HepG2 (cell line): ENCODE measurements around the gene APBA1. TPM values are rescaled to one million over a fixed set of nuclear protein-coding genes. Genes with fewer than 3 reads are reported as not detected.

Experiments
- ATF7-NPFF ChIP-seq: sonication (generic); formaldehyde crosslinking; IDR thresholded peaks from 2 replicates; pipeline ENCODE4 v1.8.1; 2023; ENCODE audit warnings: mild to moderate bottlenecking, low read depth, missing genetic modification reagents, moderate library complexity
- LCORL ChIP-seq, 2 experiments: fragments of 450-650 bp in 1 of 2; sonication (generic) in 1 of 2; formaldehyde crosslinking in 1 of 2; IDR thresholded peaks; 2 replicates each; pipeline versions ENCODE4 v1.5.0 to v1.6.1; 2017 to 2020; ENCODE audit warnings: antibody characterized with exemption in 1 of 2, missing genetic modification reagents in 1 of 2
- RARG ChIP-seq: sonication (generic); formaldehyde crosslinking; IDR thresholded peaks from 2 replicates; pipeline ENCODE4 v1.4.0; 2020; ENCODE audit warnings: low read depth, mild to moderate bottlenecking, missing genetic modification reagents
- RORA ChIP-seq: sonication (generic); formaldehyde crosslinking; IDR thresholded peaks from 2 replicates; pipeline ENCODE4 v1.5.0; 2020; ENCODE audit warnings: mild to moderate bottlenecking, missing genetic modification reagents, moderate library complexity
- ZNF274 ChIP-seq: sonication (generic); formaldehyde crosslinking; IDR thresholded peaks from 2 replicates; pipeline ENCODE4 v1.5.1; 2020; ENCODE audit warnings: mild to moderate bottlenecking, missing genetic modification reagents
- ZNF292 ChIP-seq: sonication (generic); formaldehyde crosslinking; IDR thresholded peaks from 2 replicates; pipeline ENCODE4 v1.8.1; 2022; ENCODE audit warnings: mild to moderate bottlenecking, low read depth, missing genetic modification reagents, borderline replicate concordance
- ZNF350 ChIP-seq: sonication (generic); formaldehyde crosslinking; IDR thresholded peaks from 2 replicates; pipeline ENCODE4 v1.4.0; 2020; ENCODE audit warnings: mild to moderate bottlenecking, low read depth, missing genetic modification reagents, borderline replicate concordance
- ZNF598 ChIP-seq: sonication (generic); formaldehyde crosslinking; IDR thresholded peaks from 2 replicates; pipeline ENCODE4 v1.5.1; 2020; ENCODE audit warnings: mild to moderate bottlenecking, missing genetic modification reagents, borderline replicate concordance
- ZNF777 ChIP-seq: sonication (generic); formaldehyde crosslinking; IDR thresholded peaks from 2 replicates; pipeline ENCODE4 v1.4.0; 2020; ENCODE audit warnings: missing genetic modification reagents
- ZNF878 ChIP-seq: sonication (generic); formaldehyde crosslinking; IDR thresholded peaks from 2 replicates; pipeline ENCODE4 v1.8.1; 2023; ENCODE audit warnings: mild to moderate bottlenecking, missing genetic modification reagents, moderate library complexity
- ZNF879 ChIP-seq: sonication (generic); formaldehyde crosslinking; IDR thresholded peaks from 2 replicates; pipeline ENCODE4 v1.8.1; 2023; ENCODE audit warnings: missing genetic modification reagents
- polyA plus RNA-seq, 8 experiments: library from polyadenylated mRNA; depleted of rRNA in 3 of 8; stranded (reverse) in 7 of 8; unstranded in 1 of 8; fragments of >200 nt; fragmentation: Illumina TruSeq in 4 of 8; extraction: Trizol in 4 of 8; gene quantifications; 2 replicates each; pipeline versions ENCODE4 v1.2.1 to v1.2.3, GENCODE V29; 2011 to 2016; ENCODE audit warnings: low read depth in 4 of 8, missing spikeins in 1 of 8, mixed read lengths in 1 of 8; ENCODE audit not compliant: insufficient read depth in 1 of 8
- total RNA-seq, 5 experiments: library from RNA; depleted of rRNA; stranded (reverse); fragments of >200 nt; fragmentation: Illumina TruSeq; extraction: Trizol; gene quantifications; 2 replicates each; pipeline ENCODE4 v1.2.3, GENCODE V29; 2016; ENCODE audit warnings: low read depth in 1 of 5
- TF ChIP-seq, protein P1 (sequence below): sonication (generic); formaldehyde crosslinking; IDR thresholded peaks from 2 replicates; pipeline ENCODE4 v1.4.0; 2020; ENCODE audit warnings: missing genetic modification reagents
- TF ChIP-seq, protein P2 (sequence below): sonication (generic); formaldehyde crosslinking; conservative IDR thresholded peaks from 2 replicates; pipeline ENCODE4 v1.4.0; 2020; ENCODE audit warnings: missing genetic modification reagents
- TF ChIP-seq, protein P3 (sequence below): sonication (generic); formaldehyde crosslinking; IDR thresholded peaks from 2 replicates; pipeline ENCODE4 v1.4.0; 2020; ENCODE audit warnings: mild to moderate bottlenecking, missing genetic modification reagents
- TF ChIP-seq, protein P4 (sequence below): sonication (generic); formaldehyde crosslinking; IDR thresholded peaks from 2 replicates; pipeline ENCODE4 v1.4.0; 2020; ENCODE audit warnings: missing genetic modification reagents

APBA1 gene
- total and polyA plus RNA-seq, 2 of the 13 experiments (the other 11 are each of a cell fraction or from before 2014, with no cell fraction given), result 0.15 TPM; not detected in 1

DNA sequence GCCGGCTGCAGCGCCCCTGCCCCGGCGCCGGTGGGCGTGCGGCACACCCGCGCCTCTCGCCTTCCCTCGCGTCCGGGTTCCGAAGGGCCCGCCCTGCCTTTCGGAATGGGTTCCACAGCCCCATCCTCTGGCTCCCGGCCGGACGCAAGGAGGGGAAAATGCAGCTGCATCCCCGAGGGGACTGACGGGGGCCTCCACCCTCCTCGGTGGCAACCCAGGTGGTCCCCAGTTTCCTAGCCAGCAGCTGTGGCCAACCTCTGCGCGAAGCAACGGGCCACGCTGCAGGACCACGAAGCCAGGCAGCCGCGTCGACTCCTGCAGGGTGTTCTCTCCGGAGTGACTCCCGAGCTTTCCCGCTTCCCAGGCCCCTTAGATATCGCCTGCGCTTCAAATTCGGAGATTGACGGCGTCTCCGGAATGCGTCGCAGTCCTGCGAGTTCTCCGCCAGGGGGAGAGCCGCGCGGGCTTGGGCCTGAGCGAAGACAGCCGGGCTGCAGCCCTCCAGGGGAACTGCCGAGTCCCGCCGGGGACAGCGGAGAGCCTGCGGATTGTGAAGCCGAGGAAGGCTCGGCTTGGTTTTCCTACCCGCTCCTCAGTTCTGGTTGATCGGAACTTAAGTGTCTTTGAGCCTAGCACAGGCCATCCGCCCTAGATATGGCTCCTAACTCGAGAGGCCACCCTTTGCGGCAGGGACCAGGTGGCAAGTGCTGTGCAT, 582 bp upstream of the APBA1 start (continued):
- peak; percentile 75; the same call in 1 of the 2 replicates for TF ChIP-seq ZNF598 (CRISPR knock-in tag)
- TF ChIP-seq ZNF878 (CRISPR knock-in tag), result 0 out of 2 replicates have a peak, but pooled peaks have one; percentile 43
- no peak for TF ChIP-seq LCORL (IDR thresholded peaks at IDR 0.05)
- peak; percentile 54; the same call in 1 of the 2 replicates for TF ChIP-seq LCORL (CRISPR knock-in tag; IDR thresholded peaks at IDR 0.05)
- peak; percentile 59; the same call in 1 of the 2 replicates for TF ChIP-seq ZNF292 (CRISPR knock-in tag)
- TF ChIP-seq RARG, result no peak
- no peak; the same call in 1 of the 2 replicates for TF ChIP-seq ZNF274 (CRISPR knock-in tag)
- TF ChIP-seq, protein P1, sequence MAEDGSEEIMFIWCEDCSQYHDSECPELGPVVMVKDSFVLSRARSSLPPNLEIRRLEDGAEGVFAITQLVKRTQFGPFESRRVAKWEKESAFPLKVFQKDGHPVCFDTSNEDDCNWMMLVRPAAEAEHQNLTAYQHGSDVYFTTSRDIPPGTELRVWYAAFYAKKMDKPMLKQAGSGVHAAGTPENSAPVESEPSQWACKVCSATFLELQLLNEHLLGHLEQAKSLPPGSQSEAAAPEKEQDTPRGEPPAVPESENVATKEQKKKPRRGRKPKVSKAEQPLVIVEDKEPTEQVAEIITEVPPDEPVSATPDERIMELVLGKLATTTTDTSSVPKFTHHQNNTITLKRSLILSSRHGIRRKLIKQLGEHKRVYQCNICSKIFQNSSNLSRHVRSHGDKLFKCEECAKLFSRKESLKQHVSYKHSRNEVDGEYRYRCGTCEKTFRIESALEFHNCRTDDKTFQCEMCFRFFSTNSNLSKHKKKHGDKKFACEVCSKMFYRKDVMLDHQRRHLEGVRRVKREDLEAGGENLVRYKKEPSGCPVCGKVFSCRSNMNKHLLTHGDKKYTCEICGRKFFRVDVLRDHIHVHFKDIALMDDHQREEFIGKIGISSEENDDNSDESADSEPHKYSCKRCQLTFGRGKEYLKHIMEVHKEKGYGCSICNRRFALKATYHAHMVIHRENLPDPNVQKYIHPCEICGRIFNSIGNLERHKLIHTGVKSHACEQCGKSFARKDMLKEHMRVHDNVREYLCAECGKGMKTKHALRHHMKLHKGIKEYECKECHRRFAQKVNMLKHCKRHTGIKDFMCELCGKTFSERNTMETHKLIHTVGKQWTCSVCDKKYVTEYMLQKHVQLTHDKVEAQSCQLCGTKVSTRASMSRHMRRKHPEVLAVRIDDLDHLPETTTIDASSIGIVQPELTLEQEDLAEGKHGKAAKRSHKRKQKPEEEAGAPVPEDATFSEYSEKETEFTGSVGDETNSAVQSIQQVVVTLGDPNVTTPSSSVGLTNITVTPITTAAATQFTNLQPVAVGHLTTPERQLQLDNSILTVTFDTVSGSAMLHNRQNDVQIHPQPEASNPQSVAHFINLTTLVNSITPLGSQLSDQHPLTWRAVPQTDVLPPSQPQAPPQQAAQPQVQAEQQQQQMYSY (CRISPR knock-in tag), result 0 out of 2 replicates have a peak, but pooled peaks have one; percentile 21
- TF ChIP-seq ATF7-NPFF (CRISPR knock-in tag), result no peak
- TF ChIP-seq, protein P2, sequence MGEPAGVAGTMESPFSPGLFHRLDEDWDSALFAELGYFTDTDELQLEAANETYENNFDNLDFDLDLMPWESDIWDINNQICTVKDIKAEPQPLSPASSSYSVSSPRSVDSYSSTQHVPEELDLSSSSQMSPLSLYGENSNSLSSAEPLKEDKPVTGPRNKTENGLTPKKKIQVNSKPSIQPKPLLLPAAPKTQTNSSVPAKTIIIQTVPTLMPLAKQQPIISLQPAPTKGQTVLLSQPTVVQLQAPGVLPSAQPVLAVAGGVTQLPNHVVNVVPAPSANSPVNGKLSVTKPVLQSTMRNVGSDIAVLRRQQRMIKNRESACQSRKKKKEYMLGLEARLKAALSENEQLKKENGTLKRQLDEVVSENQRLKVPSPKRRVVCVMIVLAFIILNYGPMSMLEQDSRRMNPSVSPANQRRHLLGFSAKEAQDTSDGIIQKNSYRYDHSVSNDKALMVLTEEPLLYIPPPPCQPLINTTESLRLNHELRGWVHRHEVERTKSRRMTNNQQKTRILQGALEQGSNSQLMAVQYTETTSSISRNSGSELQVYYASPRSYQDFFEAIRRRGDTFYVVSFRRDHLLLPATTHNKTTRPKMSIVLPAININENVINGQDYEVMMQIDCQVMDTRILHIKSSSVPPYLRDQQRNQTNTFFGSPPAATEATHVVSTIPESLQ (CRISPR knock-in tag), result no peak
- TF ChIP-seq, protein P3, sequence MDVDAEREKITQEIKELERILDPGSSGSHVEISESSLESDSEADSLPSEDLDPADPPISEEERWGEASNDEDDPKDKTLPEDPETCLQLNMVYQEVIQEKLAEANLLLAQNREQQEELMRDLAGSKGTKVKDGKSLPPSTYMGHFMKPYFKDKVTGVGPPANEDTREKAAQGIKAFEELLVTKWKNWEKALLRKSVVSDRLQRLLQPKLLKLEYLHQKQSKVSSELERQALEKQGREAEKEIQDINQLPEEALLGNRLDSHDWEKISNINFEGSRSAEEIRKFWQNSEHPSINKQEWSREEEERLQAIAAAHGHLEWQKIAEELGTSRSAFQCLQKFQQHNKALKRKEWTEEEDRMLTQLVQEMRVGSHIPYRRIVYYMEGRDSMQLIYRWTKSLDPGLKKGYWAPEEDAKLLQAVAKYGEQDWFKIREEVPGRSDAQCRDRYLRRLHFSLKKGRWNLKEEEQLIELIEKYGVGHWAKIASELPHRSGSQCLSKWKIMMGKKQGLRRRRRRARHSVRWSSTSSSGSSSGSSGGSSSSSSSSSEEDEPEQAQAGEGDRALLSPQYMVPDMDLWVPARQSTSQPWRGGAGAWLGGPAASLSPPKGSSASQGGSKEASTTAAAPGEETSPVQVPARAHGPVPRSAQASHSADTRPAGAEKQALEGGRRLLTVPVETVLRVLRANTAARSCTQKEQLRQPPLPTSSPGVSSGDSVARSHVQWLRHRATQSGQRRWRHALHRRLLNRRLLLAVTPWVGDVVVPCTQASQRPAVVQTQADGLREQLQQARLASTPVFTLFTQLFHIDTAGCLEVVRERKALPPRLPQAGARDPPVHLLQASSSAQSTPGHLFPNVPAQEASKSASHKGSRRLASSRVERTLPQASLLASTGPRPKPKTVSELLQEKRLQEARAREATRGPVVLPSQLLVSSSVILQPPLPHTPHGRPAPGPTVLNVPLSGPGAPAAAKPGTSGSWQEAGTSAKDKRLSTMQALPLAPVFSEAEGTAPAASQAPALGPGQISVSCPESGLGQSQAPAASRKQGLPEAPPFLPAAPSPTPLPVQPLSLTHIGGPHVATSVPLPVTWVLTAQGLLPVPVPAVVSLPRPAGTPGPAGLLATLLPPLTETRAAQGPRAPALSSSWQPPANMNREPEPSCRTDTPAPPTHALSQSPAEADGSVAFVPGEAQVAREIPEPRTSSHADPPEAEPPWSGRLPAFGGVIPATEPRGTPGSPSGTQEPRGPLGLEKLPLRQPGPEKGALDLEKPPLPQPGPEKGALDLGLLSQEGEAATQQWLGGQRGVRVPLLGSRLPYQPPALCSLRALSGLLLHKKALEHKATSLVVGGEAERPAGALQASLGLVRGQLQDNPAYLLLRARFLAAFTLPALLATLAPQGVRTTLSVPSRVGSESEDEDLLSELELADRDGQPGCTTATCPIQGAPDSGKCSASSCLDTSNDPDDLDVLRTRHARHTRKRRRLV (CRISPR knock-in tag), result no peak
- TF ChIP-seq, protein P4, sequence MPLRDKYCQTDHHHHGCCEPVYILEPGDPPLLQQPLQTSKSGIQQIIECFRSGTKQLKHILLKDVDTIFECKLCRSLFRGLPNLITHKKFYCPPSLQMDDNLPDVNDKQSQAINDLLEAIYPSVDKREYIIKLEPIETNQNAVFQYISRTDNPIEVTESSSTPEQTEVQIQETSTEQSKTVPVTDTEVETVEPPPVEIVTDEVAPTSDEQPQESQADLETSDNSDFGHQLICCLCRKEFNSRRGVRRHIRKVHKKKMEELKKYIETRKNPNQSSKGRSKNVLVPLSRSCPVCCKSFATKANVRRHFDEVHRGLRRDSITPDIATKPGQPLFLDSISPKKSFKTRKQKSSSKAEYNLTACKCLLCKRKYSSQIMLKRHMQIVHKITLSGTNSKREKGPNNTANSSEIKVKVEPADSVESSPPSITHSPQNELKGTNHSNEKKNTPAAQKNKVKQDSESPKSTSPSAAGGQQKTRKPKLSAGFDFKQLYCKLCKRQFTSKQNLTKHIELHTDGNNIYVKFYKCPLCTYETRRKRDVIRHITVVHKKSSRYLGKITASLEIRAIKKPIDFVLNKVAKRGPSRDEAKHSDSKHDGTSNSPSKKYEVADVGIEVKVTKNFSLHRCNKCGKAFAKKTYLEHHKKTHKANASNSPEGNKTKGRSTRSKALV, result peak; percentile 90
- TF ChIP-seq ZNF879 (CRISPR knock-in tag), result no peak
- no peak for TF ChIP-seq ZNF350
- no peak for TF ChIP-seq RORA (CRISPR knock-in tag)
- TF ChIP-seq ZNF777 (CRISPR knock-in tag), result peak; percentile 78
